ENCODE measurements around the gene C2orf78. TPM values are rescaled to one million over a fixed set of nuclear protein-coding genes. Genes with fewer than 3 reads are reported as not detected.

The C2orf78 gene
- total RNA-seq, 2 experiments from 2014 or later: not detected

DNA sequence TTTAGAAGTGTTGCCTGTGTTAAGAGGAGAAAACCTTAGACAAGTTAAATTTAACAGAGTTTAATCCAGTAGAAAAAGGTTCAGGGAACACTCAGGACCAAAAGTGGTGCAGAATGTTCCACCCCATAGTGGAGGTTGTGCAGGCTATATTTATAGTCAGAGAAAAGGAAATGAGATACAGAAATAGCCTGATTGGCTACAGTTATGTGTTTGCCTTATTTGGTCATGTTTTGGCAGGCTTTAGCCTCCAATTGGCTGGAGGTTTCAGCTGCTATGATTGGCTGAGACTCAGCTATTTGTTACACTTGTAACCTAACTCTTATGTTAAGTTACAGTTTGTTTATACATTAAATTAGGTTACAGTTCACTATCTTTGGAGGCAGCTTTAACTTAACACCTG is 48.9 kb downstream of the C2orf78 start:
- Histone ChIP-seq H3K4me1 (ENCODE audit: insufficient read depth, low read length, poor library complexity, severe bottlenecking) (peaks cover 22% of the 10 kb centered on the region), H3K79me2 (ENCODE audit: insufficient read depth, low read depth, low read length) (peaks cover 12% of the 10 kb centered on the region; the same call in 1 of the 2 replicates), H3K9me3 (ENCODE audit: low read length) (0 out of 2 replicates have a peak, but pooled peaks cover 4% of the 10 kb centered on the region), H3K9me2 (ENCODE audit: insufficient read depth, low read length) (no peaks in the 10 kb centered on the region), H2AFZ (ENCODE audit: low read length) (no peak overlapping the region), H3K4me3 (ENCODE audit: low read depth, low read length, poor library complexity, severe bottlenecking) (no peak overlapping the region), H3K4me2 (ENCODE audit: low read length) (0 out of 2 replicates have a peak overlapping the region, but pooled peaks have one; percentile 11), H4K20me1 (ENCODE audit: insufficient read depth, low read length) (peaks cover 9% of the 10 kb centered on the region; the same call in 1 of the 2 replicates), H3K36me3 (ENCODE audit: insufficient read depth, low read length) (peaks cover 56% of the 10 kb centered on the region), H3K27ac (ENCODE audit: low read depth, low read length, poor library complexity, severe bottlenecking) (no peak overlapping the region)
- no TSS peak for BruUV-seq (replicated peaks)
- intact Hi-C loops (cut with micrococcal nuclease; ENCODE audit: unreplicated experiment): no loop called here
- ChIA-PET CTCF (ENCODE audit: unreplicated experiment) (interaction anchor here (0.5 kb wide), 1 partner anchor 200 kb away, joined by 4 read pairs; no protein-coding TSS in a partner anchor), POLR2A (interaction anchor here (0.6 to 1.3 kb wide), 3 partner anchors 13 to 346 kb away, joined by 3 to 8 read pairs (median 5); partner anchors contain the start of gene MOB1A)
- no peak for TF ChIP-seq EZH2phosphoT487 (IDR thresholded peaks at IDR 0.05; ENCODE audit: borderline replicate concordance, low read depth, low read length)
- TF ChIP-seq, protein P1, sequence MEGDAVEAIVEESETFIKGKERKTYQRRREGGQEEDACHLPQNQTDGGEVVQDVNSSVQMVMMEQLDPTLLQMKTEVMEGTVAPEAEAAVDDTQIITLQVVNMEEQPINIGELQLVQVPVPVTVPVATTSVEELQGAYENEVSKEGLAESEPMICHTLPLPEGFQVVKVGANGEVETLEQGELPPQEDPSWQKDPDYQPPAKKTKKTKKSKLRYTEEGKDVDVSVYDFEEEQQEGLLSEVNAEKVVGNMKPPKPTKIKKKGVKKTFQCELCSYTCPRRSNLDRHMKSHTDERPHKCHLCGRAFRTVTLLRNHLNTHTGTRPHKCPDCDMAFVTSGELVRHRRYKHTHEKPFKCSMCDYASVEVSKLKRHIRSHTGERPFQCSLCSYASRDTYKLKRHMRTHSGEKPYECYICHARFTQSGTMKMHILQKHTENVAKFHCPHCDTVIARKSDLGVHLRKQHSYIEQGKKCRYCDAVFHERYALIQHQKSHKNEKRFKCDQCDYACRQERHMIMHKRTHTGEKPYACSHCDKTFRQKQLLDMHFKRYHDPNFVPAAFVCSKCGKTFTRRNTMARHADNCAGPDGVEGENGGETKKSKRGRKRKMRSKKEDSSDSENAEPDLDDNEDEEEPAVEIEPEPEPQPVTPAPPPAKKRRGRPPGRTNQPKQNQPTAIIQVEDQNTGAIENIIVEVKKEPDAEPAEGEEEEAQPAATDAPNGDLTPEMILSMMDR (conservative IDR thresholded peaks at IDR 0.05; ENCODE audit: low read length): no peak
- DNase-seq (ENCODE audit: low spot score): peak; percentile 23

DNA sequence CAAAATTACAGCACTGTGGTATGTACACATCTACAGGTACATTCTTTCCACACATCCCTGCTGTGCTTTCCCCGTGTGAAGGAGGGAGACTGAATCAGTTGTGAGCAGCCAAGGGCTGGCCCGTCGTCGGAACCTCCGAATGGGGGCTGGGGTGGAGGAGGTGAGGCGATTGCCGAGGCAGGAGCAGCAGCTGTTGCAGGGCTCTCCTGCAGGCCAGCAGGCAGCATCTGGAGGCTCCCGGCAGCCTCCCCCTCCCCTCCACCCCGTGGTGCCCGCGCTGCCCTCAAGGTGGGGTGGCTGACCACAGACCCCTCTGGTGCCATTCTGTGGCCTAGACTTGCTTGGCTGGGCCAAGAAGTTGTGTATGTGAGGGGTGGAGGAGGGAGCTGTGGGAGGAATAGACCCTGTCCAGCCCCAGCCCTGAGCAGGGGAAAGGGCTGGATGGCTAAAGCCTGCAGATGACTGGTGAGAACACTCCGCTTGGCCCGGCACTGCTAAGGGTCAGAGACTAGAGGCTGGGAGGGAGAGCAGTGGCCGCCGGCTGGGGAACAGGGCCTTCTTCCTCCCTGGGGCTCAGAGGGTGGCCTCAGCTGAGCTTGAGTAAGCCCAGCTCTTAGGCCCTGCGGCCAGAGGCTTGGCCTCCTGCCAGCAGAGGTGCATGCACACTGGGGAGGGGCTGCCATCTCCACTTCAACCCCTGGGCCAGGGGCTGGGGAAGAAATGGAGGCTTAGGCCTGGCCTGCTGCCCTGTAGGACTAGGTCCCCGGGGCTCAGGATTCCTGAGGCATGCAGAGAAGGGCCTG is 52.4 kb downstream of the C2orf78 start:
- CTCF ChIA-PET (ENCODE audit: unreplicated experiment): no interaction called here

More for the DNA sequence above, 52.4 kb downstream of the C2orf78 start:
- Histone ChIP-seq H3K4me2 (ENCODE audit: low read length) (no peak overlapping the region), H4K20me1 (ENCODE audit: insufficient read depth, low read length) (no peaks in the 10 kb centered on the region), H3K9me2 (ENCODE audit: insufficient read depth, low read length) (no peaks in the 10 kb centered on the region), H2AFZ (ENCODE audit: low read length) (no peak overlapping the region), H3K4me3 (ENCODE audit: low read depth, low read length, poor library complexity, severe bottlenecking) (no peak overlapping the region), H3K36me3 (ENCODE audit: insufficient read depth, low read length) (peaks cover 68% of the 10 kb centered on the region), H3K9me3 (ENCODE audit: low read length) (0 out of 2 replicates have a peak, but pooled peaks cover 4% of the 10 kb centered on the region), H3K4me1 (ENCODE audit: insufficient read depth, low read length, poor library complexity, severe bottlenecking) (peaks cover 9% of the 10 kb centered on the region), H3K27ac (ENCODE audit: low read depth, low read length, poor library complexity, severe bottlenecking) (no peak overlapping the region), H3K79me2 (ENCODE audit: insufficient read depth, low read depth, low read length) (no peaks in the 10 kb centered on the region)
- intact Hi-C loops (cut with micrococcal nuclease; ENCODE audit: unreplicated experiment): no loop called here
- no TSS peak for BruUV-seq (replicated peaks)
- POLR2A ChIA-PET: no interaction called here
- no peak for DNase-seq (ENCODE audit: low spot score)
- TF ChIP-seq, protein P1 (conservative IDR thresholded peaks at IDR 0.05; ENCODE audit: low read length): no peak
- no peak for TF ChIP-seq EZH2phosphoT487 (IDR thresholded peaks at IDR 0.05; ENCODE audit: borderline replicate concordance, low read depth, low read length)
